WTC11 (cell line): ENCODE data around the gene TRIM4. TPM values are rescaled to one million over a fixed set of nuclear protein-coding genes. Genes with fewer than 3 reads are reported as not detected.

Source experiments
- ATAC-seq: fragments of 200-7000 bp; cut with Tn5 transposase; 2 replicates; pipeline ENCODE4 v1.10.0; 2021; ENCODE audit warnings: mild to moderate bottlenecking, moderate library complexity
- CTCF ChIA-PET: fragments of 300-600 bp; sonication (Branson Sonifier 250); formaldehyde crosslinking; loops from one replicate; lab custom pipeline; 2021; ENCODE audit warnings: antibody characterized with exemption; lab: Charles Lee
- POLR2A ChIA-PET: fragments of 350-600 bp; sonication (Branson Sonifier 250); formaldehyde crosslinking; loops from one replicate; lab custom pipeline; 2021; ENCODE audit warnings: antibody characterized with exemption; lab: Charles Lee
- DNase-seq: peaks from one replicate; pipeline ENCODE4 v3.0.0; 2021; ENCODE audit warnings: low spot score
- H3K27ac Mint-ChIP-seq: 2 replicates; pipeline ENCODE4 v1.8.0; 2021; ENCODE audit warnings: mixed read lengths
- H3K27me3 Mint-ChIP-seq: 2 replicates; pipeline ENCODE4 v1.8.0; 2021; ENCODE audit warnings: low read depth, mild to moderate bottlenecking, moderate library complexity, mixed read lengths
- H3K36me3 Mint-ChIP-seq: 2 replicates; pipeline ENCODE4 v1.8.0; 2021; ENCODE audit warnings: mixed read lengths
- H3K4me1 Mint-ChIP-seq: 2 replicates; pipeline ENCODE4 v1.8.0; 2022; ENCODE audit warnings: mixed read lengths
- H3K4me3 Mint-ChIP-seq: 2 replicates; pipeline ENCODE4 v1.8.0; 2021; ENCODE audit warnings: mild to moderate bottlenecking, moderate library complexity, mixed read lengths
- H3K9me3 Mint-ChIP-seq: 2 replicates; pipeline ENCODE4 v1.8.0; 2021; ENCODE audit warnings: mixed read lengths
- ATF1 ChIP-seq: sonication (generic); formaldehyde crosslinking; IDR thresholded peaks from 2 replicates; pipeline ENCODE4 v1.8.1; 2023; ENCODE audit warnings: mild to moderate bottlenecking, moderate library complexity, missing genetic modification reagents
- ATF6 ChIP-seq: sonication (generic); formaldehyde crosslinking; IDR thresholded peaks from 2 replicates; pipeline ENCODE4 v1.8.1; 2023; ENCODE audit warnings: mild to moderate bottlenecking, missing genetic modification reagents
- CREM ChIP-seq: sonication (generic); formaldehyde crosslinking; IDR thresholded peaks from 2 replicates; pipeline ENCODE4 v1.8.1; 2022; ENCODE audit warnings: mild to moderate bottlenecking, missing genetic modification reagents, moderate library complexity
- GRHL2 ChIP-seq: fragments of 250-450 bp; sonication (Bioruptor Pico); IDR thresholded peaks from 2 replicates; pipeline ENCODE4 v1.8.0; 2022; ENCODE audit warnings: mild to moderate bottlenecking, moderate library complexity; ENCODE audit not compliant: insufficient replicate concordance, severe bottlenecking
- JUN ChIP-seq: sonication (generic); formaldehyde crosslinking; IDR thresholded peaks from 2 replicates; pipeline ENCODE4 v1.8.0; 2023; ENCODE audit warnings: mild to moderate bottlenecking, missing genetic modification reagents
- MXD4 ChIP-seq: fragments of 250-450 bp; sonication (Bioruptor Pico); IDR thresholded peaks from 2 replicates; pipeline ENCODE4 v1.8.0; 2021; ENCODE audit warnings: mild to moderate bottlenecking, moderate library complexity, borderline replicate concordance
- MYBL2 ChIP-seq: sonication (generic); formaldehyde crosslinking; IDR thresholded peaks from 2 replicates; pipeline ENCODE4 v1.8.1; 2023; ENCODE audit warnings: mild to moderate bottlenecking, moderate library complexity, missing genetic modification reagents
- NFYB ChIP-seq: sonication (generic); formaldehyde crosslinking; conservative IDR thresholded peaks from 2 replicates; pipeline ENCODE4 v1.8.0; 2022; ENCODE audit warnings: low read depth, missing genetic modification reagents
- OVOL2 ChIP-seq: fragments of 250-450 bp; sonication (Bioruptor Pico); IDR thresholded peaks from 2 replicates; pipeline ENCODE4 v1.9.0; 2021; ENCODE audit warnings: mild to moderate bottlenecking, borderline replicate concordance
- PRRX2 ChIP-seq: fragments of 250-450 bp; sonication (Bioruptor Pico); IDR thresholded peaks from 2 replicates; pipeline ENCODE4 v1.8.0; 2021; ENCODE audit warnings: mild to moderate bottlenecking
- RELA ChIP-seq: sonication (generic); formaldehyde crosslinking; IDR thresholded peaks from 2 replicates; pipeline ENCODE4 v1.8.1; 2022; ENCODE audit warnings: missing genetic modification reagents, mild to moderate bottlenecking, borderline replicate concordance
- TEAD1 ChIP-seq: sonication (generic); formaldehyde crosslinking; IDR thresholded peaks from 2 replicates; pipeline ENCODE4 v1.8.0; 2022; ENCODE audit warnings: mild to moderate bottlenecking, missing genetic modification reagents
- ZNF138 ChIP-seq: sonication (generic); formaldehyde crosslinking; conservative IDR thresholded peaks from 2 replicates; pipeline ENCODE4 v1.8.1; 2022; ENCODE audit warnings: mild to moderate bottlenecking, moderate library complexity, missing genetic modification reagents
- ZNF219 ChIP-seq: sonication (generic); formaldehyde crosslinking; IDR thresholded peaks from 2 replicates; pipeline ENCODE4 v1.8.0; 2023; ENCODE audit warnings: missing genetic modification reagents, mild to moderate bottlenecking, borderline replicate concordance
- ZNF232 ChIP-seq: sonication (generic); formaldehyde crosslinking; IDR thresholded peaks from 2 replicates; pipeline ENCODE4 v1.8.0; 2022; ENCODE audit warnings: mild to moderate bottlenecking, missing genetic modification reagents
- ZNF317 ChIP-seq: sonication (generic); formaldehyde crosslinking; IDR thresholded peaks from 2 replicates; pipeline ENCODE4 v1.8.1; 2023; ENCODE audit warnings: low read depth, mild to moderate bottlenecking, moderate library complexity, missing genetic modification reagents, borderline replicate concordance
- ZNF396 ChIP-seq: fragments of 250-450 bp; sonication (Bioruptor Pico); IDR thresholded peaks from 2 replicates; pipeline ENCODE4 v1.8.0; 2021; ENCODE audit warnings: mild to moderate bottlenecking, moderate library complexity, borderline replicate concordance
- ZNF416 ChIP-seq: fragments of 250-450 bp; sonication (Bioruptor Pico); IDR thresholded peaks from 2 replicates; pipeline ENCODE4 v1.9.0; 2021; ENCODE audit warnings: mild to moderate bottlenecking, inconsistent platforms
- total RNA-seq: library from RNA; stranded (reverse); gene quantifications from 3 replicates; pipeline ENCODE4 v1.2.3, GENCODE V29; 2021
- TF ChIP-seq, protein P1 (sequence below): sonication (generic); formaldehyde crosslinking; IDR thresholded peaks from 2 replicates; pipeline ENCODE4 v1.8.0; 2023; ENCODE audit warnings: mild to moderate bottlenecking, missing genetic modification reagents
- TF ChIP-seq, protein P2 (sequence below): fragments of 250-450 bp; sonication (Bioruptor Pico); IDR thresholded peaks from 2 replicates; pipeline ENCODE4 v1.9.0; 2021; ENCODE audit warnings: mild to moderate bottlenecking, borderline replicate concordance
- TF ChIP-seq, protein P3 (sequence below): sonication (generic); formaldehyde crosslinking; IDR thresholded peaks from 2 replicates; pipeline ENCODE4 v1.8.1; 2023; ENCODE audit warnings: mild to moderate bottlenecking, missing genetic modification reagents, moderate library complexity
- TF ChIP-seq, protein P4 (sequence below): sonication (generic); formaldehyde crosslinking; IDR thresholded peaks from 2 replicates; pipeline ENCODE4 v1.8.0; 2022; ENCODE audit warnings: mild to moderate bottlenecking, missing genetic modification reagents

TRIM4 gene
- total RNA-seq, 1 experiment from 2014 or later, result 6.6 TPM

GRCh38 chr7:99928994-99929729, 9.8 kb upstream of the TRIM4 start, which contains the start of gene GJC3 (continued):
- no peak for TF ChIP-seq MYBL2

DNA sequence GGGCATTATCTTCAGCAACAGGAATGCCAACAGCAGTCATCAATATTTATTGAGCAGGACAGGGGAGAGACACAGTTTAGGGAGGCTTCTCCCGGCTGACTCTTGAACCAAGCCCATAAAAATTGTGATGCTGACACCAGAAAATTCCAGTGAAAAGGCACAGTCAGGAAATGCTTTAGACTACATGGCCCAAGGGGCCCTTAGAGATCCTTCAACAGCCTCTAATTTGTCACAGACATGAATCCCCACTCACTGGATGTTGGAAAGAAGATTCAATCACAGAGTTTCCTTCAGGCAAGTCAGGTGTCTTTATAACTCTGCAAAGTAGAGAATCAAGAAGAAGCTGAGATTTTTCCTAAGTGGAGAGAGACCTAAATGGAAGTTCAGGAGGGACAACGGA, 8.9 kb upstream of the TRIM4 start:
- H3K27me3 Mint-ChIP-seq, result peaks cover 14% of the 10 kb centered on the region
- TF ChIP-seq ZNF219, result no peak
- TF ChIP-seq RELA (CRISPR knock-in tag), result no peak
- TF ChIP-seq TEAD1 (CRISPR knock-in tag), result no peak
- no peak for TF ChIP-seq PRRX2 (CRISPR knock-in tag)
- no peak for TF ChIP-seq ATF1 (CRISPR knock-in tag)
- TF ChIP-seq NFYB (CRISPR knock-in tag), result no peak
- no peak for TF ChIP-seq ATF6 (CRISPR knock-in tag)
- TF ChIP-seq ZNF317 (CRISPR knock-in tag), result no peak
- TF ChIP-seq MYBL2, result no peak
- ChIA-PET CTCF (no interaction called here), POLR2A (no interaction called here)
- ATAC-seq (no peak), DNase-seq (no peak)
- H3K4me1 Mint-ChIP-seq, result peaks cover 41% of the 10 kb centered on the region
- H3K4me3 Mint-ChIP-seq, result 0 out of 2 replicates have a peak overlapping the region, but pooled peaks have one; percentile 64
- peak overlapping the region; percentile 29; the same call in 1 of the 2 replicates for H3K27ac Mint-ChIP-seq
- peaks cover 14% of the 10 kb centered on the region for H3K9me3 Mint-ChIP-seq
- H3K36me3 Mint-ChIP-seq, result peaks cover 3% of the 10 kb centered on the region

- peaks cover 14% of the 10 kb centered on the region for H3K27me3 Mint-ChIP-seq
- peak overlapping the region; percentile 29; the same call in 1 of the 2 replicates for H3K27ac Mint-ChIP-seq
- DNase-seq, result no peak
- POLR2A ChIA-PET, result no interaction called here
- no peak for ATAC-seq
- no peak overlapping the region for H3K4me3 Mint-ChIP-seq
- peaks cover 20% of the 10 kb centered on the region for H3K9me3 Mint-ChIP-seq
- peaks cover 40% of the 10 kb centered on the region for H3K4me1 Mint-ChIP-seq
- H3K36me3 Mint-ChIP-seq, result peaks cover 7% of the 10 kb centered on the region
- CTCF ChIA-PET, result no interaction called here
- TF ChIP-seq ZNF416 (no peak), OVOL2 (CRISPR knock-in tag) (no peak), JUN (no peak), CREM (CRISPR knock-in tag) (no peak), ZNF138 (no peak), ZNF396 (CRISPR knock-in tag) (no peak), MXD4 (CRISPR knock-in tag) (no peak), ZNF232 (CRISPR knock-in tag) (no peak), GRHL2 (no peak)
- TF ChIP-seq, protein P1, sequence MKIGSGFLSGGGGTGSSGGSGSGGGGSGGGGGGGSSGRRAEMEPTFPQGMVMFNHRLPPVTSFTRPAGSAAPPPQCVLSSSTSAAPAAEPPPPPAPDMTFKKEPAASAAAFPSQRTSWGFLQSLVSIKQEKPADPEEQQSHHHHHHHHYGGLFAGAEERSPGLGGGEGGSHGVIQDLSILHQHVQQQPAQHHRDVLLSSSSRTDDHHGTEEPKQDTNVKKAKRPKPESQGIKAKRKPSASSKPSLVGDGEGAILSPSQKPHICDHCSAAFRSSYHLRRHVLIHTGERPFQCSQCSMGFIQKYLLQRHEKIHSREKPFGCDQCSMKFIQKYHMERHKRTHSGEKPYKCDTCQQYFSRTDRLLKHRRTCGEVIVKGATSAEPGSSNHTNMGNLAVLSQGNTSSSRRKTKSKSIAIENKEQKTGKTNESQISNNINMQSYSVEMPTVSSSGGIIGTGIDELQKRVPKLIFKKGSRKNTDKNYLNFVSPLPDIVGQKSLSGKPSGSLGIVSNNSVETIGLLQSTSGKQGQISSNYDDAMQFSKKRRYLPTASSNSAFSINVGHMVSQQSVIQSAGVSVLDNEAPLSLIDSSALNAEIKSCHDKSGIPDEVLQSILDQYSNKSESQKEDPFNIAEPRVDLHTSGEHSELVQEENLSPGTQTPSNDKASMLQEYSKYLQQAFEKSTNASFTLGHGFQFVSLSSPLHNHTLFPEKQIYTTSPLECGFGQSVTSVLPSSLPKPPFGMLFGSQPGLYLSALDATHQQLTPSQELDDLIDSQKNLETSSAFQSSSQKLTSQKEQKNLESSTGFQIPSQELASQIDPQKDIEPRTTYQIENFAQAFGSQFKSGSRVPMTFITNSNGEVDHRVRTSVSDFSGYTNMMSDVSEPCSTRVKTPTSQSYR (CRISPR knock-in tag), result no peak
- TF ChIP-seq, protein P2, sequence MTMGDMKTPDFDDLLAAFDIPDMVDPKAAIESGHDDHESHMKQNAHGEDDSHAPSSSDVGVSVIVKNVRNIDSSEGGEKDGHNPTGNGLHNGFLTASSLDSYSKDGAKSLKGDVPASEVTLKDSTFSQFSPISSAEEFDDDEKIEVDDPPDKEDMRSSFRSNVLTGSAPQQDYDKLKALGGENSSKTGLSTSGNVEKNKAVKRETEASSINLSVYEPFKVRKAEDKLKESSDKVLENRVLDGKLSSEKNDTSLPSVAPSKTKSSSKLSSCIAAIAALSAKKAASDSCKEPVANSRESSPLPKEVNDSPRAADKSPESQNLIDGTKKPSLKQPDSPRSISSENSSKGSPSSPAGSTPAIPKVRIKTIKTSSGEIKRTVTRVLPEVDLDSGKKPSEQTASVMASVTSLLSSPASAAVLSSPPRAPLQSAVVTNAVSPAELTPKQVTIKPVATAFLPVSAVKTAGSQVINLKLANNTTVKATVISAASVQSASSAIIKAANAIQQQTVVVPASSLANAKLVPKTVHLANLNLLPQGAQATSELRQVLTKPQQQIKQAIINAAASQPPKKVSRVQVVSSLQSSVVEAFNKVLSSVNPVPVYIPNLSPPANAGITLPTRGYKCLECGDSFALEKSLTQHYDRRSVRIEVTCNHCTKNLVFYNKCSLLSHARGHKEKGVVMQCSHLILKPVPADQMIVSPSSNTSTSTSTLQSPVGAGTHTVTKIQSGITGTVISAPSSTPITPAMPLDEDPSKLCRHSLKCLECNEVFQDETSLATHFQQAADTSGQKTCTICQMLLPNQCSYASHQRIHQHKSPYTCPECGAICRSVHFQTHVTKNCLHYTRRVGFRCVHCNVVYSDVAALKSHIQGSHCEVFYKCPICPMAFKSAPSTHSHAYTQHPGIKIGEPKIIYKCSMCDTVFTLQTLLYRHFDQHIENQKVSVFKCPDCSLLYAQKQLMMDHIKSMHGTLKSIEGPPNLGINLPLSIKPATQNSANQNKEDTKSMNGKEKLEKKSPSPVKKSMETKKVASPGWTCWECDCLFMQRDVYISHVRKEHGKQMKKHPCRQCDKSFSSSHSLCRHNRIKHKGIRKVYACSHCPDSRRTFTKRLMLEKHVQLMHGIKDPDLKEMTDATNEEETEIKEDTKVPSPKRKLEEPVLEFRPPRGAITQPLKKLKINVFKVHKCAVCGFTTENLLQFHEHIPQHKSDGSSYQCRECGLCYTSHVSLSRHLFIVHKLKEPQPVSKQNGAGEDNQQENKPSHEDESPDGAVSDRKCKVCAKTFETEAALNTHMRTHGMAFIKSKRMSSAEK (CRISPR knock-in tag), result no peak
- TF ChIP-seq, protein P3, sequence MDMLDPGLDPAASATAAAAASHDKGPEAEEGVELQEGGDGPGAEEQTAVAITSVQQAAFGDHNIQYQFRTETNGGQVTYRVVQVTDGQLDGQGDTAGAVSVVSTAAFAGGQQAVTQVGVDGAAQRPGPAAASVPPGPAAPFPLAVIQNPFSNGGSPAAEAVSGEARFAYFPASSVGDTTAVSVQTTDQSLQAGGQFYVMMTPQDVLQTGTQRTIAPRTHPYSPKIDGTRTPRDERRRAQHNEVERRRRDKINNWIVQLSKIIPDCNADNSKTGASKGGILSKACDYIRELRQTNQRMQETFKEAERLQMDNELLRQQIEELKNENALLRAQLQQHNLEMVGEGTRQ (CRISPR knock-in tag), result no peak
- TF ChIP-seq, protein P4, sequence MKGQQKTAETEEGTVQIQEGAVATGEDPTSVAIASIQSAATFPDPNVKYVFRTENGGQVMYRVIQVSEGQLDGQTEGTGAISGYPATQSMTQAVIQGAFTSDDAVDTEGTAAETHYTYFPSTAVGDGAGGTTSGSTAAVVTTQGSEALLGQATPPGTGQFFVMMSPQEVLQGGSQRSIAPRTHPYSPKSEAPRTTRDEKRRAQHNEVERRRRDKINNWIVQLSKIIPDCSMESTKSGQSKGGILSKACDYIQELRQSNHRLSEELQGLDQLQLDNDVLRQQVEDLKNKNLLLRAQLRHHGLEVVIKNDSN (CRISPR knock-in tag), result no peak
These were observed 8.2 kb upstream of the TRIM4 start for GRCh38 chr7:99927536-99927935.
